Measurements from ENCODE around the gene SEPTIN1. TPM values are rescaled to one million over a fixed set of nuclear protein-coding genes. Genes with fewer than 3 reads are reported as not detected.
A peak's percentile ranks its signal among the peaks of the same experiment; 100 is the strongest.

SEPTIN1 gene
- polyA plus RNA-seq, 1 of the 3 experiments (the other 2 are of a cell fraction), result 0.25 TPM

DNA sequence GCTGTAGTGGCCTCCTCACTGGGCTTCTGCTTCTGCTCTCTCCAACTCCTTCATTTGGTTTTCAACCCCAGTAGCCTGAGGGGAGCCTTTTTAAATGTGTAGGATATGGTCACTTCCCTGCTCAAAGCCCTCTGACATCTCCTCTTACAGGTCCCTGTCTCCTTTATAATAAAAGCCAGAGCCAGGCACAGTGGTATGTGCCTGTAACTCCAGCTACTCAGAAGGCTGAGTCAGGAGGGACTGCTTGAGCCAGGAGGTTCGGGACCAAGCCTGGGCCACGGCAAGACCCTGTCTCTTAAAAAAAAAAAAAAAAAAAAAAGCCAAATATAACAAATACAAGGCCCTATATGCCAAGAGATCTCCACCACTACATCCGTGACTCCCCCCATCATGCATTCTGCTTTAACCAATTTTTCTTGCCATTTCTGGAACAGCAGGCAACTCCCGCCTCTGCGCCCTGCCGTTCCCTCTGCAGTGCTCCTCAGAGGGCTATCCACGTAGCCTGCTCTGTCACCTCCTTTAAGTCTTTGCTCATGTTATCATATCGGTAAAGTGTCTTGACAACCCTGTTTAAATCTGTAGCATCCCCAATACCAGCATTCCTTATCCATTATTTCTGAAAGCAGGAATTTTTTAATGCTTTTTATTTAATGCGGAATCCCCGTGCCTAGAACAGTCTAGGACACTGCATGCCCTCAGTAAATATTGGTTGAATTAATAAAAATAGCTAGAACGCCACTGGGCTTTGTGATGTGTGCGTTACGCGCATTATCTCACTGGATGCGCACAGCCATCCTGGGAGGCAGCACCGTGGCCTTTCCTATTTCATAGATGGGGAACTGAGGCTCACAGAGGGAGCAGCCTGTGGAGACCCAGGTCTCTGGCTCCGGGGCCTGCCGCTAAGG, 34.5 kb upstream of the SEPTIN1 start:
- peaks cover 16% of the 10 kb centered on the region; the same call in 1 of the 2 replicates for H3K79me2 ChIP-seq (ENCODE audit: insufficient read depth)
- H3K9me2 ChIP-seq, result no peaks in the 10 kb centered on the region
- peaks cover 4% of the 10 kb centered on the region; the same call in 1 of the 2 replicates for H4K20me1 ChIP-seq (ENCODE audit: insufficient read depth)
- H3K36me3 ChIP-seq (replicated peaks in 1 of 2; ENCODE audit: control insufficient read depth in 1 of 2, insufficient read depth in 2 of 2, low read length in 1 of 2), result peaks cover 11 to 19% of the 10 kb centered on the region in 2 experiments
- H3K27me3 ChIP-seq (ENCODE audit: insufficient read depth), result no peaks in the 10 kb centered on the region
- peak overlapping the region in 1 of 2 experiments; percentile 40; a peak in 2 of 4 replicates for H3K4me3 ChIP-seq (ENCODE audit: low read depth in 2 of 2, low read length in 1 of 2)
- no peak overlapping the region for H2AFZ ChIP-seq (ENCODE audit: low read depth)
- no peak for TF ChIP-seq GABPA (IDR thresholded peaks at IDR 0.05; ENCODE audit: low read depth)
- TF ChIP-seq RCOR1 (IDR thresholded peaks at IDR 0.05; ENCODE audit: low read length), result no peak
- no peak for TF ChIP-seq FOSL2 (IDR thresholded peaks at IDR 0.05; ENCODE audit: borderline replicate concordance, low read depth)
- peak; percentile 11; the same call in 1 of the 2 replicates for TF ChIP-seq TCF12 (IDR thresholded peaks at IDR 0.05)
- no peak for TF ChIP-seq RFX5 (IDR thresholded peaks at IDR 0.05; ENCODE audit: low read length)
- 0 out of 2 replicates have a peak overlapping the region, but pooled peaks have one; percentile 50 for H3K4me2 ChIP-seq
- DNase-seq, result no peak
- no peak overlapping the region for H3K9ac ChIP-seq
- peaks cover 23% of the 10 kb centered on the region for H3F3A ChIP-seq (replicated peaks; ENCODE audit: insufficient read depth)
- H3K9me3 ChIP-seq, result no peaks in the 10 kb centered on the region
- H3K27ac ChIP-seq (ENCODE audit: low read depth in 2 of 2, low read length in 1 of 2), result peak overlapping the region in 1 of 2 experiments; percentile 50; a peak in 1 of 4 replicates
- POLR2A ChIA-PET, result interaction anchor here (1.0 to 1.5 kb wide), 6 partner anchors 7 to 155 kb away, joined by 3 to 15 read pairs (median 8); partner anchors contain the start of genes DCTPP1, TBC1D10B, ZNF48 and ZNF771
- 77% methylated on average over 16 of the region's 18 CpGs for WGBS (ENCODE audit: low lambda C conversion rate)
- peaks cover 5 to 13% of the 10 kb centered on the region in 2 experiments; a peak in 1 of 4 replicates for H3K4me1 ChIP-seq (ENCODE audit: control insufficient read depth in 1 of 2, insufficient read depth in 2 of 2, low read depth in 1 of 2, low read length in 1 of 2)
- CTCF ChIA-PET, result interaction anchor here (1.0 to 2.6 kb wide), 7 partner anchors 7 to 326 kb away, joined by 3 to 16 read pairs (median 5); partner anchors contain the start of genes DCTPP1 and ZNF771

DNA sequence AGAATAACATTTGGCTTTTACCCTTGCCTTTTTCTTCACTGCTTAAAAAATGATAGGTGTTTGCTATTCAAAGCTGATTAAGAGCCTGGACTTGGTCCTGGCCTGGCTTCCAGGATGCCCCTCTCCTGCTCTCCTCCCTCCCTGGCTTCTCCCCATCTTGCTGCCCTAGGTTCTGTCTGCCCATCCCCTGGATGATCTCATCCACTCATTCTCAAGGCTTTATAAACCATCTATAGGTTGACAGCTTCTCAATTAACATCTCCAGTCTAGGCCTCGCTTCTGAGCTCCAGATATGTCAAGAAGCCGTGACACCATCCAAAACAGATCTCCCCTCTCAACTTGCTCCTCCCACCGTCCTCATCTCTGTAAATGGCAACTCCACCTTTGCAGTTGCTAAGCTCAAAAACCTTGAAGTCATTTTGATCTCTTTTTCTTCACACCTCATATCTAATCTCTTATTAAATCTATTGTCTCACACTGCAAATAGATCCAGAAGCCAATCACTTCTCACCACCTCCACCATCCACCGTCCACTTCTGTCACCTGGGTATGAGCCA, 33.8 kb upstream of the SEPTIN1 start:
- peak overlapping the region in 1 of 2 experiments; percentile 5; a peak in 1 of 4 replicates for H3K27ac ChIP-seq (ENCODE audit: low read depth in 2 of 2, low read length in 1 of 2)
- H3K4me1 ChIP-seq (ENCODE audit: control insufficient read depth in 1 of 2, insufficient read depth in 2 of 2, low read depth in 1 of 2, low read length in 1 of 2), result peaks cover 5 to 13% of the 10 kb centered on the region in 2 experiments; a peak in 1 of 4 replicates
- 94% methylated on average over 4 of the region's 4 CpGs for WGBS (ENCODE audit: low lambda C conversion rate)
- ChIA-PET CTCF (interaction anchor here (0.8 to 1.0 kb wide), 2 partner anchors 14 kb away, joined by 3 to 4 read pairs; partner anchors contain the start of gene DCTPP1), POLR2A (no interaction called here)
- no peak overlapping the region for H3K4me2 ChIP-seq
- H3K9ac ChIP-seq, result no peak overlapping the region
- no peaks in the 10 kb centered on the region for H3K9me2 ChIP-seq
- no peak for TF ChIP-seq TEAD4 (IDR thresholded peaks at IDR 0.05; ENCODE audit: borderline replicate concordance, insufficient read depth)
- TF ChIP-seq, protein P1, sequence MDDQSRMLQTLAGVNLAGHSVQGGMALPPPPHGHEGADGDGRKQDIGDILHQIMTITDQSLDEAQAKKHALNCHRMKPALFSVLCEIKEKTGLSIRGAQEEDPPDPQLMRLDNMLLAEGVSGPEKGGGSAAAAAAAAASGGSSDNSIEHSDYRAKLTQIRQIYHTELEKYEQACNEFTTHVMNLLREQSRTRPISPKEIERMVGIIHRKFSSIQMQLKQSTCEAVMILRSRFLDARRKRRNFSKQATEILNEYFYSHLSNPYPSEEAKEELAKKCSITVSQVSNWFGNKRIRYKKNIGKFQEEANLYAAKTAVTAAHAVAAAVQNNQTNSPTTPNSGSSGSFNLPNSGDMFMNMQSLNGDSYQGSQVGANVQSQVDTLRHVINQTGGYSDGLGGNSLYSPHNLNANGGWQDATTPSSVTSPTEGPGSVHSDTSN (IDR thresholded peaks at IDR 0.05), result no peak
- TF ChIP-seq SIN3A (IDR thresholded peaks at IDR 0.05; ENCODE audit: borderline replicate concordance, low read depth, low read length), result no peak
- TF ChIP-seq MXI1 (IDR thresholded peaks at IDR 0.05; ENCODE audit: low read depth, low read length), result no peak
- TF ChIP-seq, protein P2, sequence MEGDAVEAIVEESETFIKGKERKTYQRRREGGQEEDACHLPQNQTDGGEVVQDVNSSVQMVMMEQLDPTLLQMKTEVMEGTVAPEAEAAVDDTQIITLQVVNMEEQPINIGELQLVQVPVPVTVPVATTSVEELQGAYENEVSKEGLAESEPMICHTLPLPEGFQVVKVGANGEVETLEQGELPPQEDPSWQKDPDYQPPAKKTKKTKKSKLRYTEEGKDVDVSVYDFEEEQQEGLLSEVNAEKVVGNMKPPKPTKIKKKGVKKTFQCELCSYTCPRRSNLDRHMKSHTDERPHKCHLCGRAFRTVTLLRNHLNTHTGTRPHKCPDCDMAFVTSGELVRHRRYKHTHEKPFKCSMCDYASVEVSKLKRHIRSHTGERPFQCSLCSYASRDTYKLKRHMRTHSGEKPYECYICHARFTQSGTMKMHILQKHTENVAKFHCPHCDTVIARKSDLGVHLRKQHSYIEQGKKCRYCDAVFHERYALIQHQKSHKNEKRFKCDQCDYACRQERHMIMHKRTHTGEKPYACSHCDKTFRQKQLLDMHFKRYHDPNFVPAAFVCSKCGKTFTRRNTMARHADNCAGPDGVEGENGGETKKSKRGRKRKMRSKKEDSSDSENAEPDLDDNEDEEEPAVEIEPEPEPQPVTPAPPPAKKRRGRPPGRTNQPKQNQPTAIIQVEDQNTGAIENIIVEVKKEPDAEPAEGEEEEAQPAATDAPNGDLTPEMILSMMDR (IDR thresholded peaks at IDR 0.05), result no peak
- TF ChIP-seq NRF1 (IDR thresholded peaks at IDR 0.05; ENCODE audit: low read depth, low read length), result no peak
- TF ChIP-seq NFIC (IDR thresholded peaks at IDR 0.05; ENCODE audit: borderline replicate concordance), result no peak
- TF ChIP-seq GATA2 (CRISPR knock-in tag; IDR thresholded peaks at IDR 0.05), result no peak
- H3F3A ChIP-seq (replicated peaks; ENCODE audit: insufficient read depth), result peaks cover 23% of the 10 kb centered on the region
- H2AFZ ChIP-seq (ENCODE audit: low read depth), result no peak overlapping the region
- no peaks in the 10 kb centered on the region for H3K9me3 ChIP-seq
- H3K79me2 ChIP-seq (ENCODE audit: insufficient read depth), result peaks cover 21% of the 10 kb centered on the region; the same call in 1 of the 2 replicates
- no peak overlapping the region for H3K4me3 ChIP-seq (ENCODE audit: low read depth in 2 of 2, low read length in 1 of 2)
- peaks cover 15 to 19% of the 10 kb centered on the region in 2 experiments for H3K36me3 ChIP-seq (replicated peaks in 1 of 2; ENCODE audit: control insufficient read depth in 1 of 2, insufficient read depth in 2 of 2, low read length in 1 of 2)
- no peak for DNase-seq
- H4K20me1 ChIP-seq (ENCODE audit: insufficient read depth), result peaks cover 4% of the 10 kb centered on the region; the same call in 1 of the 2 replicates
- no peaks in the 10 kb centered on the region for H3K27me3 ChIP-seq (ENCODE audit: insufficient read depth)

Measured in SK-N-SH (cell line).